Activated CD4-positive, alpha-beta T cell treated with anti-CD3 and anti-CD28 coated beads for 24 hours (primary cell): Measurements from ENCODE around the gene LAMTOR5.

Source experiments
- DNase-seq, 2 donors: peaks; one replicate each; pipeline ENCODE4 v3.0.0-alpha.2; 2020; ENCODE audit warnings: low read depth in 2 of 2

LAMTOR5 gene

GRCh38 chr1:110387048-110387754 lies 20.3 kb downstream of the LAMTOR5 start:
- no peak for DNase-seq

DNA sequence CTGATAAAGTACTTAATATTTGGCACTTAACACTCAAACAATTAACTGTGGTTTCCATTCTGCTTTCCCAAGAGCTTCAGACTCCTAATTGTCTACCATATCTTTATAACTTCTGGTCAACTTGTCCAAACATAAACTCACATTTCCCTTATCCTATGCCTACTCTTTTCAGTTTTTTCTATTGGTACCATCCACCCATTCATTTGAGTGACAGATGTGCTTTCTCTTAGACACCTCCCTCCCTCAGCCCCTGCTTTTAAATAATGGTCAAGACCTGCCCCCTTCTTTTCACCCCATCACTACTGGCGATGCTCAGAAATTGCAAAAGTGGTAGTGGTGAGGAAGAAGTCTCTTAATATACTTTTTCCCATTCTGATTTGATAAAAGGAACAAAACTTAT lies 22.1 kb downstream of the LAMTOR5 start:
- no peak for DNase-seq

- DNase-seq = no peak
These were observed 22.7 kb downstream of the LAMTOR5 start for GRCh38 chr1:110384581-110385321.

- no peak for DNase-seq
These were observed 24.1 kb downstream of the LAMTOR5 start for GRCh38 chr1:110383251-110383990.

DNA sequence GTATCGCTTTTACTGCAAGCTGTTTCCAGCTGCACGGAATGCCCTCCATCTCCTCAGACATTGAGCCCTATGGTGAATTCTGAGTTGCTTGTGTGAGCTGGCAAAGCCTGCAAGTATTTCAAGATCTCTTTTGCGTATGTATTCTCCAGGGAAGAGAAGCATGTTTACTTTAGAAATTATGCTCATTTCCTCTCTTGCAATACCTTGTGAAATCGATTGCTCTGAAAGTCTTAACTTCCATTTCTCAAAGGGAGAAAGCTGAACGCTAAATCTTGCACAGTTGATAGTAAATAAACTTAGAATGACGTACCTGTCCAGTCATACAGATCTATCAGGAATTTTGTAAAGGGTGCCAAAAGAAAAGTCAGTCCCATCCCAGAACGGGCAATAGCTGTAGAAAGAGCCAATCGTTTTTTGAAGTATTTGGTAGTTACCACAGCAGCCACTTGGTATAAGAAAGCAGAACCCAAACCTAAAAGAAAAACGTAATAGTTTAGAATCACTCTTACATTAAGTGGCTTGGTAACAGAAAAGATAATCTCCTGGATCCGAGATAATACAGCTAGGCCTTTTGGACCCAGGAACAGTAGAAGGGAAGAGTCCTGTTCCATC lies 26.7 kb downstream of the LAMTOR5 start:
- no peak for DNase-seq

DNA sequence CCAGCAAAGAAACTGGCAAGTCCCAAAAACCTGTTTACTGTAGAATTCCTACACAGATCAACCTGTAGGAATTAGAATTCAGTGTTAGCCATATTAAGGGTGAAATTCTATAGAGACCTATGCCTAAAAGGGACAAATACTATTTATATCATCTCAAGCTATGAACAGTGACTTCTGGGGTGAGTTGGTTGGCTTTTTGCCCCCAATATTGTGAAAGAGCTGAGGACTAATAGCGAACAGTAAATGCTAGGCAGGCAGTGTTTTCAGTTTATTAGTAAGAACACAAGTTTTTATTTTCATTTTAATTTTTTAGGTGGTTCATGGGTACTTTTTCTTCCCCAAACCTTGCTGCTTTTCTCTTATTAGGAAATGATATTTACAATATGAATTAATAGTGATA lies 32.0 kb downstream of the LAMTOR5 start:
- DNase-seq = no peak

DNA sequence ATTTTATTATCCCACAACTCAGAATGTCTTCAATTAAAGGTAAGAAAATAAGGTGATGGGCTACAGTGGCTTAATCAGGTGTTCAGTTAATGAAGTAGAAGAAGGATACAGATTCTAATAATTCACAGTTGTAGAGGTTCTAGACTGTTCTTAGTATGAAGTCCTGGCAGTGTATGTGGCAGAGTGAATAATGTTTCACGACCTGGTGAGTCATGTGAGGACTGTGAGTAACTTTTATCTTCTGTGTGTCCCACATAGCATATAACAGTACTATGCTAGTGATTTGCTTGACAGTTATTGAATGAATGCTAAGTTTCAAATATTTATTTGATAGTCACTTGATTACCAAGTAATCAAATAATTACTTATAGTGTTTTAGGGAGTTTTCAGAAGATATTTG lies 36.7 kb downstream of the LAMTOR5 start:
- no peak for DNase-seq

DNA sequence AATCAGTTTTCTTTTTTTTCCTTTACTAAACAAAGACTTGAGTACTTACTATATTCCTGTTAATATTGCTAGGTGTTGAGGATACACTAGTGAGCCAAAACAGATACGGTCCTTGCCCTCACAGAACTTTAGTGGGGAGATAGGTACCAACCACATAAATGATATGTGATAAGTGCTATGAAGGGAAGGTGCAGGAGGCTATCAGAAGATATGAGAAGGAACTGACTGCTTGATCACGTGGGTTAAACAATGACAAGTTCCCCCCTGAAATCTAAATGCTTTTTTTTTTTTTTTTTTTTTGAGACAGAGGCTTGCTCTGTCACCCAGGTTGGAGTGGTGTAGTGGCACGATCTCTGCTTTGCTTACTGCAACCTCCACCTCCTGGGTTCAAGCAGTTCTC lies 43.3 kb downstream of the LAMTOR5 start:
- no peak for DNase-seq

DNA sequence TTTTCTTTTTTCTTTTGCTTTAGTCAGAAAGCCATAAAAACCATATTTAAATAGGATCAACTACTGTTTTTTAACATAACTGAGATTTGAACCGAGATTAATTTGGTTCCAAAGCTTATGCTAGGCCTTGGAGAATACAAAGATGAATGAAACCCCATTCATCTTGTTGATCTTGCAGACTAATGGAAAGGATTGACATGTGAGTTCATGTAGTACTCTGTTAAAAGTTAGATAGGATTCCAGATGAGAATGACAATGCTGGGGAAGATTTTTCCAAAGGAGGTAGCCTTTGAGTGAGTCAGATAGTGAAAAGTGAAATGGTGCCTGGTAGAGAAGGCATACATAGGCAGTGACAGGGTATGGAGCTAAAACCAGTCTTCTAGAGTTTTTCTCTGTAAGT lies 45.6 kb downstream of the LAMTOR5 start:
- no peak for DNase-seq

DNA sequence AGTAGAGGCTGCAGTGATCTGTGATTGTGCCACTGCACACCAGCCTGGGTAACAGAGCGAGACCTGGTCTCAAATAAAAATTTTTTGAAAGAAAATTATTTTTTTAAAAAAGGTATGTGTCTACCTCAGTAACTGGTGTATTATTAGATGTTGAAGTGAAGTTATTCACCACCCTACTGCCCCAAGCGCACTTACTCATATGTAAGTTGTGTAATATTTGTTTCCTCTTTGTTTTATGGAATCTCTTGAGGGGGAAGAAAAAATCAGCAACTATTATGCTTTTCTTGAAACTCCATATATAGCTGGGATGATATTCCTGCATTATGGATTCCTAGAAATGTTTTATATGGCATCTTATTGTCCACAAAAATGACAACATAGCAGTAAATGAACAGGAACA lies 47.1 kb downstream of the LAMTOR5 start:
- DNase-seq = no peak

DNA sequence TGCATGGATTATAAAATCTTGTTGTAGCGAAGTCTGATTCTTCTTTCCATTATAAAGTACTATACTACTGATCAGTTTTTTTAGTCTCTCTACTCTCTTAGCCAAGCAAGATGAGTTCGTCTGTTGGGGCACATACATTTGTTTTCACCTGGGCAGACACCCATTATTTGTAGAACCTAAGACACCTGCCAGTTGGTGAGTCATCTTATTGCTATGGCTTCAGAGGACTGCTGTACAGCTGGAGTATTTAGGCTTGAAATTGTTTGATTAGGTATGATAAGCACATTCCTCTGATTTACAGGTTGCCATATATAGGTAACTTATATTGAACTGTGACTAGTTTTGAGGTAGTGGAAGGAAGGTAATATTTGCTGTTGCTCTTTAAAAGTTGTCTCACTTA lies 51.1 kb downstream of the LAMTOR5 start:
- no peak for DNase-seq

DNA sequence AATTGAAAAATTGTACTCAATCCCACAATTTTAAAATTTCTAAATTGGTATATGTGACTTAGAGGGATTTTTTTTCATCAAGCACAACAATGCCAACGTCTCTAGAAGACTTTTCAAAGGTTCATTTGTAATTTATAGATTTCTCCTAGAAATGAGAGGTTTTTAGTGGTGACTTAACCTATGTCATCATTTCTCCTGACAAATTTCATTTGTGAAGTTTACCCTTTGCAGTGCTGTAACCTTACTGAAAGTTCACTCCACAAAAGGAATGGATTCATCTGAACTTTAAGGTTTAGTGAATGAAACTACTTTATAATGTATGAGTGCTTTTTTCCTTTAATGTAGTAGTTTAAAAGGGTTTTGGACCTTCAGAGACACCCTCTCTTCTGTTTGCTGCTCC lies 52.2 kb downstream of the LAMTOR5 start:
- DNase-seq = no peak
